ENCODE measurements around the gene CEP95. TPM values are rescaled to one million over a fixed set of nuclear protein-coding genes. Genes with fewer than 3 reads are reported as not detected.
"Not testable (repeated sequence)": the region's sequence is repeated elsewhere in the genome, so short reads cannot be mapped to it uniquely, and the experiment has no call there.

The CEP95 gene
- total RNA-seq, 1 experiment from 2014 or later, result 77.0 TPM

- DNase-seq (ENCODE audit: low read depth, low spot score); H3K27ac ChIP-seq (ENCODE audit: low read depth, low read length); RAD21 ChIA-PET (ENCODE audit: low non-redundant PET in 1 of 2, low total read pairs in 2 of 2, uncharacterized antibody in 2 of 2, unreplicated experiment in 2 of 2); H3K9me3 ChIP-seq (ENCODE audit: control insufficient read depth in 1 of 2, insufficient read depth in 1 of 2, low read depth in 1 of 2, low read length in 2 of 2); CTCF ChIA-PET; H3K9ac ChIP-seq (ENCODE audit: low read length); ATAC-seq; BruUV-seq (replicated peaks); H3K9me2 ChIP-seq (ENCODE audit: insufficient read depth); H2AFZ ChIP-seq (ENCODE audit: low read depth, low read length, poor library complexity, severe bottlenecking); H3K27me3 ChIP-seq (ENCODE audit: insufficient read depth, low read length): not testable (repeated sequence)
- intact Hi-C loops (cut with micrococcal nuclease), result loop anchor here (5.0 to 10.0 kb wide), 2 partner anchors 167 to 350 kb away; partner anchors contain the start of gene SMURF2
- POLR2A ChIA-PET, result interaction anchor here (8.5 kb wide), 1 partner anchor 10 kb away, joined by 119 read pairs; the partner anchor contains the start of genes CEP95 and DDX5
- Histone ChIP-seq H3K4me1 (ENCODE audit: control insufficient read depth in 1 of 2, insufficient read depth in 2 of 2, low read length in 2 of 2) (peaks cover 10 to 39% of the 10 kb centered on the region in 2 experiments; a peak in 3 of 4 replicates), H3K79me2 (ENCODE audit: insufficient read depth, low read length) (peaks cover 69% of the 10 kb centered on the region), H3K4me3 (replicated peaks in 1 of 2; ENCODE audit: low read depth in 1 of 2, low read length in 2 of 2) (peak overlapping the region in 1 of 2 experiments; percentile 78; a peak in 1 of 4 replicates), H3K36me3 (ENCODE audit: control insufficient read depth in 1 of 2, insufficient read depth in 2 of 2, low read length in 2 of 2) (peaks cover 24 to 35% of the 10 kb centered on the region in 2 experiments), H4K20me1 (ENCODE audit: insufficient read depth) (peaks cover 25% of the 10 kb centered on the region; the same call in 1 of the 2 replicates), H3K4me2 (ENCODE audit: low read length) (peak overlapping the region; percentile 80; the same call in 1 of the 2 replicates)
Observed at GRCh38 chr17:64495300-64495699, 11.5 kb upstream of the CEP95 start.

- intact Hi-C loops (cut with micrococcal nuclease), result loop anchor here (5.0 to 10.0 kb wide), 2 partner anchors 166 to 352 kb away; partner anchors contain the start of gene SMURF2
- Histone ChIP-seq H3K36me3 (ENCODE audit: control insufficient read depth in 1 of 2, insufficient read depth in 2 of 2, low read length in 2 of 2) (peaks cover 29 to 35% of the 10 kb centered on the region in 2 experiments), H3K9me2 (ENCODE audit: insufficient read depth) (no peaks in the 10 kb centered on the region), H3K9ac (ENCODE audit: low read length) (peak overlapping the region; percentile 77), H3K4me3 (replicated peaks in 1 of 2; ENCODE audit: low read depth in 1 of 2, low read length in 2 of 2) (peak overlapping the region; percentile 73 to 78), H3K79me2 (ENCODE audit: insufficient read depth, low read length) (peaks cover 72% of the 10 kb centered on the region), H3K27ac (ENCODE audit: low read depth, low read length) (peak overlapping the region; percentile 79), H2AFZ (ENCODE audit: low read depth, low read length, poor library complexity, severe bottlenecking) (no peak overlapping the region), H4K20me1 (ENCODE audit: insufficient read depth) (peaks cover 28% of the 10 kb centered on the region; the same call in 1 of the 2 replicates), H3K4me1 (ENCODE audit: control insufficient read depth in 1 of 2, insufficient read depth in 2 of 2, low read length in 2 of 2) (peaks cover 10 to 50% of the 10 kb centered on the region in 2 experiments; a peak in 3 of 4 replicates), H3K9me3 (ENCODE audit: control insufficient read depth in 1 of 2, insufficient read depth in 1 of 2, low read depth in 1 of 2, low read length in 2 of 2) (no peaks in the 10 kb centered on the region), H3K4me2 (ENCODE audit: low read length) (peak overlapping the region; percentile 80), H3K27me3 (ENCODE audit: insufficient read depth, low read length) (no peaks in the 10 kb centered on the region)
- no TSS peak for BruUV-seq (replicated peaks)
- TF ChIP-seq SRF (IDR thresholded peaks at IDR 0.05; ENCODE audit: low read depth) (no peak), MAX (IDR thresholded peaks at IDR 0.05) (no peak), REST (IDR thresholded peaks at IDR 0.05; ENCODE audit: low read depth) (no peak), ZFX (IDR thresholded peaks at IDR 0.05) (no peak), SIN3A (IDR thresholded peaks at IDR 0.05; ENCODE audit: low read depth) (no peak), CEBPB (IDR thresholded peaks at IDR 0.05; ENCODE audit: low read depth) (no peak), POLR2AphosphoS5 (IDR thresholded peaks at IDR 0.05; ENCODE audit: low read depth, low read length) (no peak), EZH2 (IDR thresholded peaks at IDR 0.05) (no peak), CTCF (IDR thresholded peaks at IDR 0.05 in 2 of 3, conservative IDR thresholded peaks at IDR 0.05 in 1 of 3; ENCODE audit: borderline replicate concordance in 1 of 3, insufficient read depth in 1 of 3, low read depth in 2 of 3, low read length in 2 of 3) (no peak), ATF3 (IDR thresholded peaks at IDR 0.05) (no peak), ELF1 (IDR thresholded peaks at IDR 0.05; ENCODE audit: borderline replicate concordance, low read depth) (no peak), SP1 (IDR thresholded peaks at IDR 0.05; ENCODE audit: low read depth) (no peak)
- RAD21 ChIA-PET (ENCODE audit: low non-redundant PET in 1 of 2, low total read pairs in 2 of 2, uncharacterized antibody in 2 of 2, unreplicated experiment in 2 of 2), result interaction anchor here in 1 of 2 experiments (0.7 to 1.7 kb wide), 3 partner anchors 10 to 76 kb away, joined by 3 to 5 read pairs (median 5); partner anchors contain the start of genes CEP95 and DDX5
- DNase-seq (ENCODE audit: low read depth, low spot score) (no peak), ATAC-seq (no peak)
- POLR2A ChIA-PET, result interaction anchor here (0.7 to 8.5 kb wide), 5 partner anchors 9 to 75 kb away, joined by 3 to 119 read pairs (median 4); partner anchors contain the start of genes CEP95 and DDX5
- CTCF ChIA-PET, result interaction anchor here (1.3 to 4.5 kb wide), 3 partner anchors 10 to 76 kb away, joined by 3 to 68 read pairs (median 14); partner anchors contain the start of genes CEP95 and DDX5
Observed at GRCh38 chr17:64496348-64496785, 10.4 kb upstream of the CEP95 start.

Data from HCT116 (cell line).